IMR-90 (cell line): ENCODE measurements around the gene MEGF11. TPM values are rescaled to one million over a fixed set of nuclear protein-coding genes. Genes with fewer than 3 reads are reported as not detected.

Source experiments
- ATAC-seq: fragments of 200-7000 bp; cut with Tn5 transposase; 2 replicates; pipeline ENCODE4 v1.9.1; 2020; ENCODE audit warnings: low read depth, mild to moderate bottlenecking, moderate library complexity
- BruUV-seq: library from RNA; stranded (reverse); fragments of 400-500 nt; replicated peaks from 2 replicates; lab custom pipeline; 2021; lab: Mats Ljungman, UMichigan
- CTCF ChIA-PET: fragments of 300-600 bp; formaldehyde crosslinking; extraction: SDS; loops from one replicate; lab custom pipeline; 2021; ENCODE audit warnings: antibody characterized with exemption; lab: Yijun Ruan, JAX
- POLR2A ChIA-PET: fragments of 300-600 bp; sonication (Branson Sonifier 250); formaldehyde crosslinking; loops from one replicate; lab custom pipeline; 2022; ENCODE audit warnings: antibody characterized with exemption; ENCODE audit not compliant: unreplicated experiment; lab: Charles Lee
- DNase-seq: peaks from one replicate; pipeline ENCODE4 v3.0.0; 2013
- H2AFZ ChIP-seq: replicated peaks from 2 replicates; pipeline ENCODE3; 2013; ENCODE audit warnings: low read length, mild to moderate bottlenecking; ENCODE audit not compliant: poor library complexity
- H2AK5ac ChIP-seq: 2 replicates; pipeline ENCODE4 v1.6.1; 2013; ENCODE audit warnings: low read depth, low read length, inconsistent platforms
- H2AK9ac ChIP-seq: replicated peaks from 2 replicates; pipeline ENCODE3; 2013; ENCODE audit warnings: mild to moderate bottlenecking, low read depth, low read length, moderate library complexity; ENCODE audit not compliant: poor library complexity
- H2BK120ac ChIP-seq: 2 replicates; pipeline ENCODE4 v1.6.1; 2013; ENCODE audit warnings: low read depth, low read length, inconsistent platforms
- H2BK15ac ChIP-seq: 3 replicates; pipeline ENCODE4 v1.6.1; 2013; ENCODE audit warnings: low read depth, low read length, inconsistent platforms
- H2BK20ac ChIP-seq: 2 replicates; pipeline ENCODE4 v1.6.1; 2013; ENCODE audit warnings: low read depth, mild to moderate bottlenecking, inconsistent platforms, low read length, moderate library complexity
- H2BK5ac ChIP-seq: 2 replicates; pipeline ENCODE4 v1.6.1; 2013; ENCODE audit warnings: mild to moderate bottlenecking, low read depth, low read length, inconsistent platforms; ENCODE audit not compliant: poor library complexity, severe bottlenecking
- H3K14ac ChIP-seq: replicated peaks from 2 replicates; pipeline ENCODE4 v1.6.1; 2013; ENCODE audit warnings: low read depth, low read length, inconsistent platforms
- H3K18ac ChIP-seq: 2 replicates; pipeline ENCODE4 v1.6.1; 2013; ENCODE audit warnings: low read depth, low read length, control low read depth
- H3K23ac ChIP-seq: 2 replicates; pipeline ENCODE4 v1.6.1; 2013; ENCODE audit warnings: low read depth, low read length, inconsistent platforms
- H3K27ac ChIP-seq: 2 replicates; pipeline ENCODE4 v1.5.1; 2013; ENCODE audit warnings: mild to moderate bottlenecking, control low read depth, low read length; ENCODE audit not compliant: insufficient read depth
- H3K27me3 ChIP-seq: 2 replicates; pipeline ENCODE4 v1.6.1; 2013; ENCODE audit warnings: low read length; ENCODE audit not compliant: control insufficient read depth, insufficient read depth
- H3K36me3 ChIP-seq: 2 replicates; pipeline ENCODE4 v1.6.1; 2013; ENCODE audit warnings: low read length, mixed read lengths; ENCODE audit not compliant: control insufficient read depth, insufficient read depth
- H3K4ac ChIP-seq: 2 replicates; pipeline ENCODE4 v1.6.1; 2013; ENCODE audit warnings: low read depth, low read length, inconsistent platforms
- H3K4me1 ChIP-seq: 2 replicates; pipeline ENCODE4 v1.6.1; 2013; ENCODE audit warnings: low read length, mixed read lengths; ENCODE audit not compliant: control insufficient read depth, insufficient read depth
- H3K4me2 ChIP-seq: 2 replicates; pipeline ENCODE4 v1.6.1; 2013; ENCODE audit warnings: low read depth, mild to moderate bottlenecking, control low read depth, low read length, moderate library complexity
- H3K4me3 ChIP-seq: 2 replicates; pipeline ENCODE4 v1.5.1; 2013; ENCODE audit warnings: low read depth, mild to moderate bottlenecking, control low read depth, low read length, moderate library complexity; ENCODE audit not compliant: insufficient read depth
- H3K56ac ChIP-seq: 2 replicates; pipeline ENCODE4 v1.6.1; 2013; ENCODE audit warnings: low read length, inconsistent platforms; ENCODE audit not compliant: insufficient read depth; ENCODE audit errors: extremely low read depth
- H3K79me1 ChIP-seq, 2 experiments: 2 replicates each; pipeline ENCODE4 v1.6.1; 2013; ENCODE audit warnings: low read length in 2 of 2, inconsistent platforms in 1 of 2, low read depth in 1 of 2
- H3K9ac ChIP-seq: 2 replicates; pipeline ENCODE4 v1.6.1; 2013; ENCODE audit warnings: low read depth, low read length, control low read depth
- H3K9me1 ChIP-seq: 2 replicates; pipeline ENCODE4 v1.6.1; 2013; ENCODE audit warnings: low read length, inconsistent platforms; ENCODE audit not compliant: insufficient read depth
- H3K9me3 ChIP-seq: 2 replicates; pipeline ENCODE4 v1.6.1; 2013; ENCODE audit warnings: low read length; ENCODE audit not compliant: control insufficient read depth, insufficient read depth
- H4K20me1 ChIP-seq: 2 replicates; pipeline ENCODE4 v1.6.1; 2013; ENCODE audit warnings: low read length, inconsistent platforms; ENCODE audit not compliant: insufficient read depth
- H4K5ac ChIP-seq: 2 replicates; pipeline ENCODE4 v1.6.1; 2013; ENCODE audit warnings: mild to moderate bottlenecking, low read depth, low read length, control low read depth
- H4K8ac ChIP-seq, 2 experiments: 2 replicates each; pipeline ENCODE4 v1.6.1; 2013; ENCODE audit warnings: low read depth in 2 of 2, low read length in 2 of 2, control low read depth in 1 of 2, inconsistent platforms in 1 of 2
- H4K91ac ChIP-seq: 2 replicates; pipeline ENCODE4 v1.6.1; 2013; ENCODE audit warnings: low read depth, low read length, inconsistent platforms; ENCODE audit not compliant: insufficient read depth
- BHLHE40 ChIP-seq: fragments of 150-350 bp; IDR thresholded peaks from 2 replicates; pipeline ENCODE4 v1.6.1; 2016; ENCODE audit warnings: mild to moderate bottlenecking, low read depth, low read length
- CHD1 ChIP-seq: IDR thresholded peaks from 2 replicates; pipeline ENCODE4 v1.6.1; 2012; ENCODE audit warnings: low read depth, low read length, improper control_type of control experiment
- CTCF ChIP-seq: conservative IDR thresholded peaks from 2 replicates; pipeline ENCODE4 v1.5.1; 2012; ENCODE audit warnings: mild to moderate bottlenecking, low read depth, low read length, improper control_type of control experiment
- ELK1 ChIP-seq: fragments of 150-350 bp; IDR thresholded peaks from 2 replicates; pipeline ENCODE4 v1.6.1; 2016; ENCODE audit warnings: low read depth, mild to moderate bottlenecking, low read length, moderate library complexity, borderline replicate concordance
- FOS ChIP-seq: fragments of 150-350 bp; IDR thresholded peaks from 2 replicates; pipeline ENCODE4 v1.6.1; 2016; ENCODE audit warnings: low read depth, low read length
- MAFK ChIP-seq: IDR thresholded peaks from 2 replicates; pipeline ENCODE4 v1.6.1; 2012; ENCODE audit warnings: low read depth, low read length, improper control_type of control experiment
- MAZ ChIP-seq: IDR thresholded peaks from 2 replicates; pipeline ENCODE4 v1.6.1; 2012; ENCODE audit warnings: low read depth, mild to moderate bottlenecking, low read length, improper control_type of control experiment, moderate library complexity, borderline replicate concordance
- MXI1 ChIP-seq: IDR thresholded peaks from 2 replicates; pipeline ENCODE4 v1.6.1; 2012; ENCODE audit warnings: low read depth, mild to moderate bottlenecking, low read length, moderate library complexity, borderline replicate concordance
- NFE2L2 ChIP-seq: fragments of 150-350 bp; IDR thresholded peaks from 2 replicates; pipeline ENCODE4 v1.6.1; 2016; ENCODE audit warnings: low read depth, mild to moderate bottlenecking, low read length
- POLR2A ChIP-seq: IDR thresholded peaks from 2 replicates; pipeline ENCODE4 v1.6.1; 2012; ENCODE audit warnings: mild to moderate bottlenecking, low read depth, low read length
- RCOR1 ChIP-seq: IDR thresholded peaks from 2 replicates; pipeline ENCODE4 v1.6.1; 2012; ENCODE audit warnings: mild to moderate bottlenecking, low read length, improper control_type of control experiment; ENCODE audit not compliant: insufficient replicate concordance
- RFX5 ChIP-seq: IDR thresholded peaks from 2 replicates; pipeline ENCODE4 v1.8.0; 2012; ENCODE audit warnings: low read depth, mild to moderate bottlenecking, low read length, moderate library complexity
- SMC3 ChIP-seq: fragments of 150-350 bp; IDR thresholded peaks from 2 replicates; pipeline ENCODE4 v1.6.1; 2016; ENCODE audit warnings: low read depth, mild to moderate bottlenecking, antibody characterized with exemption, low read length, moderate library complexity
- WGBS, 2 experiments: methylation state at CpG; one replicate each; pipeline versions ENCODE4 v1.1.5 to v1.1.7; 2013; ENCODE audit warnings: missing lambda C conversion rate in 2 of 2; ENCODE audit not compliant: insufficient read length in 1 of 2; ENCODE audit errors: extremely low coverage in 2 of 2; 5-methylcytosine and 5-hydroxymethylcytosine counted together
- dilution Hi-C: fragments of 300-500 bp; cut with HindIII; formaldehyde crosslinking; loops from one replicate; pipeline ENCODE4 v1.14.3; 2018; ENCODE audit warnings: low sequenced_read_pairs; ENCODE audit not compliant: unreplicated experiment
- in situ Hi-C: fragments of 300-500 bp; cut with MboI; formaldehyde crosslinking; loops from 3 replicates; pipeline ENCODE4 v1.14.3; 2019; ENCODE audit warnings: low sequenced_read_pairs, inconsistent platforms, mixed read lengths
- intact Hi-C: fragments of 100-400 bp; cut with micrococcal nuclease; formaldehyde crosslinking; loops from 2 replicates; pipeline ENCODE4 v1.10.0; 2022
- polyA plus RNA-seq, 3 experiments: library from polyadenylated mRNA; depleted of rRNA; stranded (reverse); fragments of >200 nt; gene quantifications; 2 replicates each; pipeline ENCODE4 v1.2.3, GENCODE V29; 2012; ENCODE audit warnings: low replicate concordance in 1 of 3
- total RNA-seq: library from RNA; depleted of rRNA; stranded (reverse); fragments of >200 nt; gene quantifications from 2 replicates; pipeline ENCODE4 v1.2.3, GENCODE V29; 2012

Gene MEGF11
- total and polyA plus RNA-seq, 2 of the 4 experiments (the other 2 are of a cell fraction), result not detected

- no peak overlapping the region for H4K91ac ChIP-seq
- H3K27ac ChIP-seq, result no peak overlapping the region
- in situ Hi-C loops, result no loop called here
- no TSS peak for BruUV-seq
- dilution Hi-C loops, result no loop called here
- ATAC-seq, result no peak
- no peaks in the 10 kb centered on the region for H3K79me1 ChIP-seq
- H4K8ac ChIP-seq, result no peak overlapping the region
- peaks cover 58% of the 10 kb centered on the region for H3K27me3 ChIP-seq
- no peak overlapping the region for H2AFZ ChIP-seq
- no peak overlapping the region for H3K23ac ChIP-seq
- H3K4me3 ChIP-seq, result no peak overlapping the region
- no peak overlapping the region for H3K4me2 ChIP-seq
- POLR2A ChIA-PET, result no interaction called here
- no peak overlapping the region for H3K9ac ChIP-seq
- no peak overlapping the region for H2BK5ac ChIP-seq
- no peaks in the 10 kb centered on the region for H4K20me1 ChIP-seq
- CTCF ChIA-PET, result no interaction called here
- H2BK15ac ChIP-seq, result no peak overlapping the region
- H3K9me1 ChIP-seq, result 0 out of 2 replicates have a peak, but pooled peaks cover 3% of the 10 kb centered on the region
- no peaks in the 10 kb centered on the region for H3K4me1 ChIP-seq
- H3K14ac ChIP-seq, result no peak overlapping the region
- H2BK20ac ChIP-seq, result no peak overlapping the region
- WGBS, 2 experiments, result no CpG with 5 or more reads among the region's 5 CpGs
- intact Hi-C loops, result no loop called here
- no peaks in the 10 kb centered on the region for H3K36me3 ChIP-seq
- TF ChIP-seq CHD1, result no peak
- no peak for TF ChIP-seq MAFK
- TF ChIP-seq CTCF, result no peak
- no peak for TF ChIP-seq ELK1
- no peak for TF ChIP-seq NFE2L2
- TF ChIP-seq MXI1, result no peak
- TF ChIP-seq RCOR1, result no peak
- no peak for TF ChIP-seq FOS
- TF ChIP-seq SMC3, result no peak
- no peak for TF ChIP-seq POLR2A
- no peak for TF ChIP-seq BHLHE40
- TF ChIP-seq MAZ, result no peak
- no peak for TF ChIP-seq RFX5
- no peak overlapping the region for H2BK120ac ChIP-seq
- DNase-seq, result no peak
- H3K4ac ChIP-seq, result no peak overlapping the region
- no peak overlapping the region for H3K18ac ChIP-seq
- H2AK5ac ChIP-seq, result no peak overlapping the region
- no peak overlapping the region for H2AK9ac ChIP-seq
- H3K9me3 ChIP-seq, result no peaks in the 10 kb centered on the region
- no peak overlapping the region for H4K5ac ChIP-seq
- H3K56ac ChIP-seq, result no peak overlapping the region
Measured at GRCh38 chr15:66155065-66155464, 98.5 kb downstream of the MEGF11 start.
